NCI-H1436 (cell line): ENCODE results near the gene RHOBTB3.
"Not testable (repeated sequence)": the region's sequence is repeated elsewhere in the genome, so short reads cannot be mapped to it uniquely, and the experiment has no call there.

Experiments
- DNase-seq: peaks from one replicate; lab custom pipeline; 2025; lab: John Stamatoyannopoulos, UW

RHOBTB3 gene

GRCh38 chr5:95730730-95731570, at the start of gene RHOBTB3:
Gene RHOBTB3, plus strand, starts transcription at chr5:95731336. Its CDS starts 347 bp downstream, at chr5:95731683.
- DNase-seq: peak; percentile 63

GRCh38 chr5:95682891-95683290, 48.2 kb upstream of the RHOBTB3 start, which contains the start of gene SPATA9:
Gene SPATA9, minus strand, starts transcription at chr5:95682991. Its CDS starts 137 bp downstream, at chr5:95682854.
- DNase-seq: no peak

- no peak for DNase-seq
Observed at GRCh38 chr5:95684361-95684760, 46.8 kb upstream of the RHOBTB3 start.

GRCh38 chr5:95686651-95687050, 44.5 kb upstream of the RHOBTB3 start:
- DNase-seq: no peak

GRCh38 chr5:95689680-95690079, 41.5 kb upstream of the RHOBTB3 start:
- no peak for DNase-seq

- no peak for DNase-seq
Observed at GRCh38 chr5:95690333-95690732, 40.8 kb upstream of the RHOBTB3 start.

GRCh38 chr5:95697781-95698681, 33.1 kb upstream of the RHOBTB3 start:
- DNase-seq: no peak

GRCh38 chr5:95699337-95699736, 31.8 kb upstream of the RHOBTB3 start:
- no peak for DNase-seq

GRCh38 chr5:95701074-95701473, 30.1 kb upstream of the RHOBTB3 start:
- DNase-seq: no peak

GRCh38 chr5:95704150-95704549, 27.0 kb upstream of the RHOBTB3 start:
- DNase-seq: no peak

- not testable (repeated sequence) for DNase-seq
Observed at GRCh38 chr5:95706196-95706595, 24.9 kb upstream of the RHOBTB3 start.

- DNase-seq: no peak
Observed at GRCh38 chr5:95707055-95707454, 24.1 kb upstream of the RHOBTB3 start.

GRCh38 chr5:95707534-95708188, 23.5 kb upstream of the RHOBTB3 start:
- not testable (repeated sequence) for DNase-seq

- no peak for DNase-seq
Observed at GRCh38 chr5:95708876-95709275, 22.3 kb upstream of the RHOBTB3 start.

- no peak for DNase-seq
Observed at GRCh38 chr5:95709967-95710650, 21.0 kb upstream of the RHOBTB3 start.

- DNase-seq: not testable (repeated sequence)
Observed at GRCh38 chr5:95710651-95711500, 20.3 kb upstream of the RHOBTB3 start.

GRCh38 chr5:95711501-95712346, 19.4 kb upstream of the RHOBTB3 start:
- no peak for DNase-seq

- no peak for DNase-seq
Observed at GRCh38 chr5:95712347-95712958, 18.7 kb upstream of the RHOBTB3 start.

- DNase-seq: not testable (repeated sequence)
Observed at GRCh38 chr5:95713246-95713645, 17.9 kb upstream of the RHOBTB3 start.
